Measurements from ENCODE around the gene KNDC1. TPM values are rescaled to one million over a fixed set of nuclear protein-coding genes. Genes with fewer than 3 reads are reported as not detected.

The KNDC1 gene
- total and polyA plus RNA-seq, 2 donors (not counting 3 experiments of a cell fraction or from before 2014, with no cell fraction given): not detected

DNA sequence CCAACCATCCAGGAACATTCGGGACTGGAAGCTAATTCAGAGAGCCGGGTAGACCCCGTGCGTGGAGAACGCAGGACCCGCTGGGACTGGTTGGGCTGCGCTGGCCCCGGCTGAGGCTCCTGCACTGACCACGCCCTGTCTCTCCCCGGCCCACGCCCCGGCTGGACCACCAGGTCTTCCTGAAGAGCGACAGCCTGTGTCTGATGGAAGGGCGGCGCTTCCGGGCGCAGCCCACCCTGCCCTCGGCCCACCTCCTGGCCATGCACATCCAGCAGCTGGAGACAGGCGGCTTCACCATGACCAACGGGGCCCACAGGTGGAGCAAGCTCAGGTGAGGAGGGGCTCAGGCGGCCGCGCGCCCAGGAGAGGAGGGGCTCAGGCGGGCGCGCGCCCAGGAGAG, 59.8 kb downstream of the KNDC1 start:
- no peak for FAIRE-seq
- CTCF ChIA-PET: no interaction called here

More for the DNA sequence above, 59.8 kb downstream of the KNDC1 start:
- Histone ChIP-seq H3K27me3 (ENCODE audit: control insufficient read depth in 2 of 2, insufficient read depth in 2 of 2, low read length in 2 of 2) (no peaks in the 10 kb centered on the region), H3K36me3 (ENCODE audit: control insufficient read depth in 2 of 2, extremely low read depth in 1 of 2, insufficient read depth in 2 of 2, low read length in 2 of 2) (no peaks in the 10 kb centered on the region), H3K27ac (ENCODE audit: insufficient read depth, low read depth, low read length) (no peak overlapping the region), H3K9ac (replicated peaks; ENCODE audit: extremely low read depth, insufficient read depth, low read length) (no peak overlapping the region), H3K4me1 (ENCODE audit: control insufficient read depth, extremely low read depth, insufficient read depth, low read length) (no peaks in the 10 kb centered on the region), H4K20me1 (replicated peaks; ENCODE audit: control insufficient read depth, extremely low read depth, insufficient read depth, low read length) (no peaks in the 10 kb centered on the region), H3K79me2 (ENCODE audit: control insufficient read depth, insufficient read depth, low read length) (no peaks in the 10 kb centered on the region), H3K4me3 (replicated peaks in 1 of 3; ENCODE audit: insufficient read depth in 1 of 3, low read depth in 1 of 3, low read length in 3 of 3) (no peak overlapping the region), H3K4me2 (ENCODE audit: insufficient read depth, low read length) (no peak overlapping the region), H2AFZ (ENCODE audit: low read depth, low read length) (no peak overlapping the region), H3K9me1 (replicated peaks; ENCODE audit: control insufficient read depth, extremely low read depth, insufficient read depth, low read length) (no peaks in the 10 kb centered on the region), H3K9me3 (replicated peaks; ENCODE audit: control insufficient read depth, insufficient read depth, low read length) (no peaks in the 10 kb centered on the region)
- TF ChIP-seq EZH2 (IDR thresholded peaks at IDR 0.05; ENCODE audit: borderline replicate concordance, low read depth, low read length, severe bottlenecking): no peak
- no peak for TF ChIP-seq MYC (IDR thresholded peaks at IDR 0.05; ENCODE audit: low read depth, low read length)
- TF ChIP-seq FOS (IDR thresholded peaks at IDR 0.05; ENCODE audit: borderline replicate concordance, insufficient read depth, low read length): no peak
- TF ChIP-seq POLR2AphosphoS5 (IDR thresholded peaks at IDR 0.05; ENCODE audit: insufficient read depth, low read depth, low read length): no peak
- TF ChIP-seq POLR2A (IDR thresholded peaks at IDR 0.05; ENCODE audit: low read depth, low read length): no peak
- TF ChIP-seq JUN (IDR thresholded peaks at IDR 0.05; ENCODE audit: borderline replicate concordance, insufficient read depth, insufficient read length, low read depth): no peak
- TF ChIP-seq, protein P1, sequence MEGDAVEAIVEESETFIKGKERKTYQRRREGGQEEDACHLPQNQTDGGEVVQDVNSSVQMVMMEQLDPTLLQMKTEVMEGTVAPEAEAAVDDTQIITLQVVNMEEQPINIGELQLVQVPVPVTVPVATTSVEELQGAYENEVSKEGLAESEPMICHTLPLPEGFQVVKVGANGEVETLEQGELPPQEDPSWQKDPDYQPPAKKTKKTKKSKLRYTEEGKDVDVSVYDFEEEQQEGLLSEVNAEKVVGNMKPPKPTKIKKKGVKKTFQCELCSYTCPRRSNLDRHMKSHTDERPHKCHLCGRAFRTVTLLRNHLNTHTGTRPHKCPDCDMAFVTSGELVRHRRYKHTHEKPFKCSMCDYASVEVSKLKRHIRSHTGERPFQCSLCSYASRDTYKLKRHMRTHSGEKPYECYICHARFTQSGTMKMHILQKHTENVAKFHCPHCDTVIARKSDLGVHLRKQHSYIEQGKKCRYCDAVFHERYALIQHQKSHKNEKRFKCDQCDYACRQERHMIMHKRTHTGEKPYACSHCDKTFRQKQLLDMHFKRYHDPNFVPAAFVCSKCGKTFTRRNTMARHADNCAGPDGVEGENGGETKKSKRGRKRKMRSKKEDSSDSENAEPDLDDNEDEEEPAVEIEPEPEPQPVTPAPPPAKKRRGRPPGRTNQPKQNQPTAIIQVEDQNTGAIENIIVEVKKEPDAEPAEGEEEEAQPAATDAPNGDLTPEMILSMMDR (IDR thresholded peaks at IDR 0.05; ENCODE audit: extremely low read depth in 1 of 2, insufficient read depth in 1 of 2, low read depth in 1 of 2, low read length in 2 of 2): no peak
- TF ChIP-seq, protein P2, sequence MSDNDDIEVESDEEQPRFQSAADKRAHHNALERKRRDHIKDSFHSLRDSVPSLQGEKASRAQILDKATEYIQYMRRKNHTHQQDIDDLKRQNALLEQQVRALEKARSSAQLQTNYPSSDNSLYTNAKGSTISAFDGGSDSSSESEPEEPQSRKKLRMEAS (IDR thresholded peaks at IDR 0.05; ENCODE audit: insufficient read depth, insufficient read length): no peak
- TF ChIP-seq GATA2 (IDR thresholded peaks at IDR 0.05; ENCODE audit: insufficient read depth, insufficient read length, low read depth, low read length): no peak
- dilution Hi-C loops (cut with MboI; ENCODE audit: extremely low pct_ligation_motif_present, low sequenced_read_pairs) (no loop called here), intact Hi-C loops (cut with micrococcal nuclease) (no loop called here)
- DNase-seq (ENCODE audit: low read depth, low spot score): no peak
- no TSS peak for BruUV-seq (replicated peaks)
- POLR2A ChIA-PET: no interaction called here
